ENCODE results near the gene GABRA5.

- TF ChIP-seq MXD4 (CRISPR knock-in tag; IDR thresholded peaks at IDR 0.05; ENCODE audit: borderline replicate concordance) (no peak), CREB1 (CRISPR knock-in tag; IDR thresholded peaks at IDR 0.05) (no peak), TEAD4 (CRISPR knock-in tag; IDR thresholded peaks at IDR 0.05) (no peak), JUN (CRISPR knock-in tag; IDR thresholded peaks at IDR 0.05) (no peak)
- TF ChIP-seq, protein P1, sequence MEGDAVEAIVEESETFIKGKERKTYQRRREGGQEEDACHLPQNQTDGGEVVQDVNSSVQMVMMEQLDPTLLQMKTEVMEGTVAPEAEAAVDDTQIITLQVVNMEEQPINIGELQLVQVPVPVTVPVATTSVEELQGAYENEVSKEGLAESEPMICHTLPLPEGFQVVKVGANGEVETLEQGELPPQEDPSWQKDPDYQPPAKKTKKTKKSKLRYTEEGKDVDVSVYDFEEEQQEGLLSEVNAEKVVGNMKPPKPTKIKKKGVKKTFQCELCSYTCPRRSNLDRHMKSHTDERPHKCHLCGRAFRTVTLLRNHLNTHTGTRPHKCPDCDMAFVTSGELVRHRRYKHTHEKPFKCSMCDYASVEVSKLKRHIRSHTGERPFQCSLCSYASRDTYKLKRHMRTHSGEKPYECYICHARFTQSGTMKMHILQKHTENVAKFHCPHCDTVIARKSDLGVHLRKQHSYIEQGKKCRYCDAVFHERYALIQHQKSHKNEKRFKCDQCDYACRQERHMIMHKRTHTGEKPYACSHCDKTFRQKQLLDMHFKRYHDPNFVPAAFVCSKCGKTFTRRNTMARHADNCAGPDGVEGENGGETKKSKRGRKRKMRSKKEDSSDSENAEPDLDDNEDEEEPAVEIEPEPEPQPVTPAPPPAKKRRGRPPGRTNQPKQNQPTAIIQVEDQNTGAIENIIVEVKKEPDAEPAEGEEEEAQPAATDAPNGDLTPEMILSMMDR (IDR thresholded peaks at IDR 0.05) = no peak
- TF ChIP-seq, protein P2, sequence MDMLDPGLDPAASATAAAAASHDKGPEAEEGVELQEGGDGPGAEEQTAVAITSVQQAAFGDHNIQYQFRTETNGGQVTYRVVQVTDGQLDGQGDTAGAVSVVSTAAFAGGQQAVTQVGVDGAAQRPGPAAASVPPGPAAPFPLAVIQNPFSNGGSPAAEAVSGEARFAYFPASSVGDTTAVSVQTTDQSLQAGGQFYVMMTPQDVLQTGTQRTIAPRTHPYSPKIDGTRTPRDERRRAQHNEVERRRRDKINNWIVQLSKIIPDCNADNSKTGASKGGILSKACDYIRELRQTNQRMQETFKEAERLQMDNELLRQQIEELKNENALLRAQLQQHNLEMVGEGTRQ (CRISPR knock-in tag; IDR thresholded peaks at IDR 0.05) = no peak
- TF ChIP-seq, protein P3, sequence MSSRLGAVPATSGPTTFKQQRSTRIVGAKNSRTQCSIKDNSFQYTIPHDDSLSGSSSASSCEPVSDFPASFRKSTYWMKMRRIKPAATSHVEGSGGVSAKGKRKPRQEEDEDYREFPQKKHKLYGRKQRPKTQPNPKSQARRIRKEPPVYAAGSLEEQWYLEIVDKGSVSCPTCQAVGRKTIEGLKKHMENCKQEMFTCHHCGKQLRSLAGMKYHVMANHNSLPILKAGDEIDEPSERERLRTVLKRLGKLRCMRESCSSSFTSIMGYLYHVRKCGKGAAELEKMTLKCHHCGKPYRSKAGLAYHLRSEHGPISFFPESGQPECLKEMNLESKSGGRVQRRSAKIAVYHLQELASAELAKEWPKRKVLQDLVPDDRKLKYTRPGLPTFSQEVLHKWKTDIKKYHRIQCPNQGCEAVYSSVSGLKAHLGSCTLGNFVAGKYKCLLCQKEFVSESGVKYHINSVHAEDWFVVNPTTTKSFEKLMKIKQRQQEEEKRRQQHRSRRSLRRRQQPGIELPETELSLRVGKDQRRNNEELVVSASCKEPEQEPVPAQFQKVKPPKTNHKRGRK (CRISPR knock-in tag; IDR thresholded peaks at IDR 0.05; ENCODE audit: borderline replicate concordance) = no peak
Observed at GRCh38 chr15:26970712-26971210, 103.9 kb downstream of the GABRA5 start, which contains the start of gene GABRG3.

Measured in WTC11 (cell line).